Measurements from ENCODE around the gene FBXO10.
"Not testable (repeated sequence)": the region's sequence is repeated elsewhere in the genome, so short reads cannot be mapped to it uniquely, and the experiment has no call there.

FBXO10 gene

DNA sequence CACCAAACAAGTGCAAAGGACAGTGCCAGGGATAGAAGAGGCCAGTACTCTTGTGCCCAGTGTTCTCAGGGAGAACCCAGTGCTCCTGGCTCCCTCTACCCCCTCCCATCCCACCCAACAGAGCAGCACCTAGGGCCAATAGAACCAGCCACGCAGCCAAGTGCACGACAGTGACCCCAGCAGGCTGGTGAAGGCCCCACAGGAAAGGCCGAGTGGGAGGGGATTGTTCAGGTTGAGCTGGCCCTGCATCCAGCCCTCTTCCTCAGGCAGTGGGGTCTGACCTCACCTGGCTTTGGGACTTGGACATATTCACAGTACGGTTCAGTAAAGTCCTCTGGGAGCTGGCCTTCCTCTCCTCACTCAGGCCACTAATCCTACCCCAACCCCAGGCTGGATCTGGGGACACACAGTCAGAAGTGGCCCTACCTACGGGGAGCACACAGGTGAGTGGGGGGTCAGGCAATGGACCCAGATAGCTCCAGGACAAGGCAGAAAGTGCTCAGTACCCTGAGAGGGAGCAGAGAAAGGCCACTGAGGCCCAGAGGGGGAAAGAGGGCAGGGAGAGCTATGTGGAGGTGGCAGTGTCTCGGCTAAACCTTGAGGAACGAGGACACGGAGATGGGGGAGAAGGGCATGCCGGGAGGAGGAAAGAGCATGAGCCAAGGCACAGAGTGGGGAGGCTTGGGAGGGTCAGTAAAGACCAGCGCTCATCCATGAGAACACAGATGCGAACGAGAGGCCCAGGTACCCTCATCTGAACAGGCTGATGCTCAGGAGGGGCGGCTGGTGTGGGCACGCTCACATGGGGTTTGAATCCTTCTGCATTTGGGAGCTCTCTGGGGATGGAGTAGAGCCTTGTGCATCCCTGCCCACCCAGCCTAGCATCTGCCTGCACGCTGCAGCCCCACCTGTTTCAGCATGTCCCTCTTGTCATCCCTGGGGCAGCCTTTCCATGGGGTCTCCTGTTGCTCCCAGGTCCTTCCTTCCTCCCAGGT, 64.9 kb downstream of the FBXO10 start:
- DNase-seq (ENCODE audit: low spot score): peak; percentile 25

DNA sequence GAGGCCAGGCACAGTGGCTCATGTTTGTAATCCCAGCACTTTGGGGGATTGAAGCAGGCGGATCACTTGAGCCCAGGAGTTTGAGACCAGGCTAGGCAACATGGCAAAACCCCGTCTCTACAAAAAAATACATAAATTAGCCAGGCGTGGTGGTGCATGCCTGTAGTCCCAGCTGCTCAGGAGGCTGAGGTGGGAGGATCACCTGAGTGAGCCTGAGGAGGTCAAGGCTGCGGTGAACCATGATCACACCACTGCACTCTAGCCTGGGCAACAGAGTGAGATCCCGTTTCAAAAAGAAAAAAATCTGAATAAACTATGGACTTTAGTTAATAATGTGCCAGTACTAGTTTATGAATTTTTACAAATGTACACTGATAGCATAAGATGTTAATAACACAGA, 66.1 kb downstream of the FBXO10 start:
- DNase-seq (ENCODE audit: low spot score): not testable (repeated sequence)

DNA sequence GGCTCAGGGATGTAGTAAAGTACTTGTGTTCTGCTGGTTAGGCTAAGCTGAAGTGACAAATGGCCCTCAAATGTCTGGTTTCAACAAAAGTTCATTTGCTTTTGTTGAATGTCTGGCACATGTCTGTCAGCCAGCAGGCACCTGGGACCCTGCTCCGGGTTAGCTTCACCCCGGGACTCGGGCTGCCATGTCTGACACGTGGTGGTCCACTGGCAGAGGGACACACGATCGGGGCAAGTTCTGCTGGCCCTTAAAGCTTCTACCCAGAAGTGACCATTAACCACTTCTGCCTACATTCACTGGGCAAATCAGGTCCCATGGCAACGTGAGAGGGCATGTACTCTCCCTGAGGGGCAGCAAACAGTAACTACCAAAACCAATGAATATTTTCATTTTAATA, 66.6 kb downstream of the FBXO10 start:
- no peak for DNase-seq (ENCODE audit: low spot score)

DNA sequence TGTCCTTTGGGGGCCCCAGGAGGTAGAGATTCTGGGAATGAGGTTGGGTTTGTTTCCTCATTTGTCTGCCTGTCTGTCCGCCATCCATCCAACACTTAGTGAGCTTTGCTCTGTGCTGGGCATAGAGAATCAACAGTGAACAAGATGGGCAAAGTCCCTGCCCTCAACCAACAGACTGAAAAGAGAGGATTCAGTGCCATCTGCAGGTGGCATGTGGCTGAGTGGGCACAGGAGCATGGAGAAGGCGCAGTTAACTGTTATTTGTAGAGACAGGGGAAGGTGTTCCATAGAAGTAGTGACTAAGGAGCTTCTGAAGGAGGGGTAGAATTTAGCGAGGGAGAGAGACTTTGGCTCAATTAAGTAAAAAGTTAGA, 67.4 kb downstream of the FBXO10 start:
- no peak for DNase-seq (ENCODE audit: low spot score)

DNA sequence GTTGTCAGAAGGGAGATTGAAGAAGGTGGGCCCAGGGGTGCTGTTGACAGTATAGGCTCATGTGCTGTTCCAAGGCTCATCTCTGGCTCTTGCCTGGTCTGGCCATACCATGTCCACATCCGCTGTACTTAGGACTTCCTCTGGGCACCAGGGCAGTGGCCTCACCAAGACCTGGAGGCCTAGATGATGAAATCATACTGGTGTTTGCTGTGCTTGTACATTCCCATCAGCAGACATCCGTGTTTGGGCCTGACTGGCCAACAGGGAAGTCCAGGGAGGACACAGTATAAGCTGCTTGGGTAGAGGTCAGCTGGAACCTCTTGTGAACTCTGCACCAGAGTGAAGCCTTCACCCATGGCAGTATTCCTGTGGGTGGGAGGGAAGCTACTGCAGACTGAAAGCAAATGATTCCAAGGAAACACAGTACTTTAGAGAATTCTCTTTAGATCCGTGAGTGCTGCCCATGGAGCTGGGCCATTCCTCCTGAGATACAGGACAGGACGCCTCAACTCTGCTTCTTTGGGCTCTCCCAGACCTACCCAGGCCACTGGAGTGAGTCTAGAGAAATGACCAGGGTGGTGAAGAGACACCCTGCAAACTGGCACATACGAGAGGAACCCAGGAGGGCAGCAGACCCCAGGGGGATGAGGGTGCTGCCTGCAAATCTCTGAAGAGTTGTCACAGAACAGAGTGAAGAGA, 67.9 kb downstream of the FBXO10 start:
- DNase-seq (ENCODE audit: low spot score): no peak

DNA sequence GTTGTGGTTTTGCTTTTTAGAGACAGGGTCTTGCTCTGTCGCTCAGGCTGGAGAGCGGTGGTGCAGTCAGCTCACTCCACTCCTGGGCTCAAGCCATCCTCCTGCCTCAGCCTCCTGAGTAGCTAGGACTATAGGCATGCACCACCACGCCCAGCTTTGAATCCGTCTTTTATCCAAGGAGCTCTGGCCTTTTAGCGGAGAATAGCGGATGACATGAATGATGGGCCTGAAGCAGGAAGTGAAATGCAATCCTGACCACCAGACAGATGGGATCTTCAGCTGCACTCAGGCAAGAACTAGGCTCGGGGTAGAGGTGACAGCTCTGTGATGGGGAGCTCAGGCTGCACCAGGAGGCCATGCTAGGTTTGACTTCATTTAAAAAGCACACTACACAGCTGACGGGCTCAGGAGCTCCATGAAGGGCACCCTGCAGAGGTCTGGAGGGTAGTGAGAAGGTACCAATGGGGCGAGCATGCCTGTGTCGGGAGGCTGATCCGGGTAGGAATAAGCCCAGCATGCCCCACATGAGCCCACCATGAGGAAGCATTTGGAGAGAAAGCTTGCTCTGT, 68.5 kb downstream of the FBXO10 start:
- no peak for DNase-seq (ENCODE audit: low spot score)

DNA sequence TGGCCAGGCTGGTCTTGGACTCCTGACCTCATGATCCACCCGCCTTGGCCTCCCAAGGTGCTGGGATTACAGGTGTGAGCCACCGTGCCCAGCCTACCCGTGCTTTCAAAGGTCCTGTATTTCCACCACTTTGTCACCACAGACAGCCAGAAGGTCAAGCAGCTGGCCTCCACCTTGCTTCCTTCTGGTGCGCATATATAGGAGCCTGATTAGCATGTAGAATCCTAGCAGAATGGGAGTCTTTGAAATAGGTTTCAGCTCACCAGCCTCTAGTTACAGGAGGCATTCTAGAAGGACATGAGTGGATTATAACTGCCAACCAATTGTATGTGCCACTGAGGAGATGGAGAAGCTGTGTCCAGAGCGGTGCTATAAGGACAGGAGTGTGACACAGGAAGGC, 71.6 kb downstream of the FBXO10 start:
- DNase-seq (ENCODE audit: low spot score): no peak

DNA sequence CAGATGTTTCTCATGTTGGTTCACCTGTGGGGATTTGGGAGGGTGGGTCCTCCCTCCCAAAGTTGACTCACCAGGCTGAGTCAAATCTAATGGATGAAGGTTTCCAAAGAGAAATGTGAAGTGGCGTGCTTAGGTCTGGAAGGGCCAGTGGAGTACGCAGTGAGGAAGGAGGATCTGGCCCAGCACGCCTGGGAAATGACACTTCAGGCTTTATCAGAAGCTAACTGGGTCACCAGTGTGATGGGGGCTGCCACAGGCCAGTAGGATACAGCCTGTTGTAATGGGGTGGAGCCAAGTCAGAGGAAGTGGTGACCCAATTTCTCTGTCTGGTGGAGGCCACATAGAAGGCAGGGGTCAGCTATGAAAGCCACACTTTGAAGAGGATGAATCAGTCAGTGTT, 72.4 kb downstream of the FBXO10 start:
- peak; percentile 21 for DNase-seq (ENCODE audit: low spot score)

DNA sequence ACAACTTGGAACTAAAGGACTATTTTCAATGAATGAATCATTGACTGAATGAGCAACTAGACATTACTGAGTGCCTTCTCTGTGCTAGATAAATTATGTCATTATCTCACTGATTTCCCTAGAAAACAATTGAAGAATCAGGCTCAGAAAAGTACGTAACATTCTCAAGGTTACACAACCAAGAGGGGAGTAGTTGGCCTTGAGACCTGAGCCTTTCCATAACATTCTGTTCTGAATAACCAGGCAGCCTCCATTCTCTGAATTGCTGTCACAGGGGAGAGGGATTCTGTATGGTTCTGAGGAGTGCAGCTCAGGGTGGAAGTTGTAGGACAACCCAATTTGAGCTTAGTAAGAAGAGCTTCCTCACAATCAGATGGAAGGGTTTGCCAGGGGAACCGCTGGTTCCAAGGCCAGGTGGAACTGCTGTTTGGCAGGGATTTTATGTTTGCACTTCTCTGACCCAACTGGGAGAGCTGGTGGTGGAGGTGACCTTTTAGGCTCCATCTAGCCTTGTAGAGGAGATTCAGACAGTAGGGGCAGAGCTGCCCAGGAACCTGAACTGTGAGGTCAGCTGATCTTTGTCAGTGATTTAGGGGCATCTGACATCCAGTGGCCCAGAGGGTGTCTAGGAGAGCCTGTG, 74.1 kb downstream of the FBXO10 start:
- no peak for DNase-seq (ENCODE audit: low spot score)

DNA sequence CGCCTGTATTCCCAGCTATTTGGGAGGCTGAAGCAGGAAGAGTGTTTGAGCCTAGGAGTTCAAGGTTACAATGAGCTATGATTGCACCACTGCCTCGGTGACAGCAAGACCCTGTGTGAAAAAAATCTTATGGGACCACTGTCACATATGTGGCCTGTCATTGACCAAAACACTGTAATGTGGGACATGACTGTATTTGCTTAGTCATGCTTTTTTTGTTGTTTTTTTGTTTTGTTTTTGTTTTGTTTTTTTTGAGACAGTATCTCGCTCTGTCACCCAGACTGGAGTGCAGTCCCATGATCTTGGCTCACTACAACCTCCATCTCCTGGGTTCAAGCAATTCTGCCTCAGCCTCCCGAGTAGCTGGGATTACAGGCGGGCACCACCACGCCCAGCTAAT, 76.9 kb downstream of the FBXO10 start:
- no peak for DNase-seq (ENCODE audit: low spot score)

DNA sequence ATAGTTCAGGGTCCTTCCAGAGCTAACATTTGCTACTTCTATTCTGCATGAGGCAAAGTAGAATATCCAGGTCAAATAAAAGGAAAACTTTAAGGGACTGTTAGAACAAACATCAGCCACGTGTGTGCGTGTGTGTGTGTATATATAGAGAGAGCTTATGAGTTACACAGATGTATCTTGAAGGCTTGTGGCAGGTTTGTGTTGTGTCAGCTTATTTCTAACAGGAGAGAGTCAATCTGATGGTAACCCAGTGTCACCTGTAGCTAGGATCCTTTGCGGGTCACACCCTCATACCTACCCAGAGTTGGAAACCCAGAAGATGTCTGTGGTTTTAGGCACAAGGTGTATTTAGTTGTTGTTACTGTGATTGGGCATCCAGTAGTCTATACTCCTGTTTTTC, 77.7 kb downstream of the FBXO10 start:
- no peak for DNase-seq (ENCODE audit: low spot score)

DNA sequence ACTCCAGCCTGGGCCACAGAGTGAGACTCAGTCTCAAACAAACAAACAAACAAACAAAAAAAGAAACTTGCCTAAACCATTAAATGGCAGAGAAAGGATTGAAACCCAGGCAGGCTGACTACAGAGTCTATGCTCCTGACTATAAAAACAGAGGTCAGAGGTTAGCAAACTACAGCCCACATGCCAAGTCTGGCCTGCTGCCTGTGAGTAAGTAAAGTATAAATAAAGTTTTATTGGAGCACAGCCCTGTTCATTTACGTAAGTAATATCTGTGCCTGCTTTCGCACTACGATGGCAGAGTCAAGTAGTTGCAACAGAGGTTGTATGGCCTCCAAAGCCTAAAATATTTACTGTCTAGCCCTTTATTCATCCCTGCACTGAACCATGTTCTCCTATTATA, 78.9 kb downstream of the FBXO10 start:
- DNase-seq (ENCODE audit: low spot score): no peak

DNA sequence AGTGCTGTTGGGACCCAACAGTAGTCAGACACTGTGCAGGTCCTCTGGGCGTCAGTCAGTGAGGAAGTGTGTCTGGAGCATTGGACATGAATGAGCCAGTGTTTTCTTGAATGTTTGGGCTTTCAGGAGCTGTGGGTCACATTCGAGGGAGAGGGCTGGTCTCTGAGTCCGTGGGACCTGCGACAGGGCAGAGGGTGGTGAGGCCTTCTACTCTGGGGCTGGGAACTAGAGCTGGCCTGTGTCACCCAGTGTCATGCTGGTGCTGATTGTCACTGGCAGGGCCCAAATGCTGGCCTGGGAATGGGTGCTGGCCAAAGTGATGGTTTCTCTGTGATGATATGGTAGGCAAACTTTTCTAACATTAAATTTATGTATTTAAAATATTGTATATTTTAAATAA, 80.2 kb downstream of the FBXO10 start:
- DNase-seq (ENCODE audit: low spot score): no peak

DNA sequence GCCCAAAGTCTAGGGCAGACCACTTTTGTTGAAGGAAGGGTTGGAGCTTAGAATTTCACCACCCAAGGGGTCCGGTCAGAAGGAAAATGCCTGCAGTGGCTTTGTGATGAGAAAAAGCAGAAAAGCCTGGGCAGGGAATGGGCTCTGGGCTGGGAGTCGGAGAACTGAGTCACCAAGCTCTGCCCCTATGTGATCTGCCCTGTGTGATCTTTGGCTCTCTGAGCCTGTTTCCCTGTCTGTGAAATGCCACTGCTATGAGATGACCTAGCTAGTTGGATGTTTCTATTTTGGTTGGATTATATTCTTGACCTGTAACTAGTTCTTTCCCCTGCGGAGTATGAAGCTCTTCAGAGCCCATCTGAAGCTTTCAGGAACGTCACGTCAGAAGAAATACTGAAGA, 80.6 kb downstream of the FBXO10 start:
- no peak for DNase-seq (ENCODE audit: low spot score)

DNA sequence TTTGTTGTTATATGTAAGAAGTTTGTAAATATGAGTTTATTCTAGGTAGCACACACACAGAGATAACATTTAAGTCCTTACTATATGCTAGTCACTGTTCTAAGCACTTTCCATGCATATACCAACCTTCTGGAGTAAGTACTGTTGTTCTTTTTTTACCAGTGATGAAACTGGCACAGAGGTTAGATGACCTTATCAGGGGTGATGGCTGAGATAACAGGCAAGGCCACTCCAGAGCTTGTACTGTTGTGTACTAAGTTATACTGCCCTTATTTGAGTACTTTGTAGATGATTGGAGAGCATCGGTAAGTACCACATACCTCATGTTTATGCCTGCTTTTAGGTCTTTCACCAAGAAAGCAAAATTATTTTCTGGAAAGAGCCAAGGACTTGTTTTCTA, 84.2 kb downstream of the FBXO10 start:
- no peak for DNase-seq (ENCODE audit: low spot score)

DNA sequence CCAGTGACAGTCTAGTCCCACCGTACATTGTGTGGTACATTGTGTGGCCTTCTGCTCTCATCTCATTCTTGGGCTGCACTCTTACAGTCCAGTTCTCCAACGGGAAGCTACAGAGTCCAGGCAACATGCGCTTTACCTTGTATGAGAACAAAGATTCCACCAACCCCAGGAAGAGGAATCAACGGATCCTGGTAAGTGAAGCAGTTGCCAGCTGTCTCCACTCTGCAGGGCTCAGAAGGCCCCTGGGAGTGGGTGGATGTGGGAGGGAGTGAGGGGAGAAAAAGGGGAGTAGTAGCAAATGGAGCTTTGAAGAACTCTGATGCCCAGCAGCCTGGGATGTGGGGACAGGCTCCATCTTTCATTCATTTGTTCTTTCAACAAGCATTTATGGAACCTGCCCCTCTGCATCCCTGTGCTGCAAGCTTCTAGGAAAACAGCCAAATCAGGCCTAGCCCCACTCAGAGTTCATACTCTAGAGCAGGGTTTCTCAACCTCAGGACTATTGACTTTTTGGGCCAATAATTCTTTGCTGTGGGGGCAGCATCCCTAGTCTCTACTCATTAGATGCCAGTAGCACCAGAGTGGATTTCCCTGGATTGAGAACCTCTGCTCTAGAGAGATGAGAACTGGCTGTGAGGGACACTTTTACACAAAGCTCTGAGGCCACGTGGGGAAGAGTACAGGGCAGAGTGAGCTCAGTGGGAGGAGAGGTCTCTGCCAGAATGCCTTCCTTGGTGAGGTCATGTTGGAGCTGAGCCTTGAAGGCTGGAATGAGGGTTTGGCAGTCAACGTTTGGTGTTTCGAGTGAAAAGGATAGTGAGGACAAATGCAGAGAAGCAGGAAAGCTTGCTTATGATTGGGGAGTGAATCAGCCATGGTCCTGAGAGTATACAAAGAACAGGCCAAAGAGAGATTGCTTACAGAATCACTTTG, 89.3 kb downstream of the FBXO10 start:
- peak; percentile 67 for DNase-seq (ENCODE audit: low spot score)

DNA sequence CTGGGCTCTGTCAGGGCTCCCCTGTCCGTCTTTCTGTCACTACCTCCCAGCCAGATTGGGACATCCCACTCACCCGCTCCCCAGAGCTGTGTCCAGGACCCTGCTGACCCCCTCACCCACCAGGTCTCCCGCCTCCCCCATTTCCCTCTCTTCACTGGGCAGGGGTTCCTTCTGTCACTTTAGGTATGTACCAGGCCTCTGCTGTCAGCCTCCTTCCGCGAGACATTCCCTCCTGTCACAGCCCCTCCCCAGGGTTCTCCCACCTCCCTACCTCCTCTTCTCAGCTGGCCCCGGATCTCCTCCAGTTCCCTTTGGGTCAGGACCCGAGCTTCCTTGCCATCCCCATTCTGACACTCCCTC, 89.9 kb downstream of the FBXO10 start:
- DNase-seq (ENCODE audit: low spot score): no peak

DNA sequence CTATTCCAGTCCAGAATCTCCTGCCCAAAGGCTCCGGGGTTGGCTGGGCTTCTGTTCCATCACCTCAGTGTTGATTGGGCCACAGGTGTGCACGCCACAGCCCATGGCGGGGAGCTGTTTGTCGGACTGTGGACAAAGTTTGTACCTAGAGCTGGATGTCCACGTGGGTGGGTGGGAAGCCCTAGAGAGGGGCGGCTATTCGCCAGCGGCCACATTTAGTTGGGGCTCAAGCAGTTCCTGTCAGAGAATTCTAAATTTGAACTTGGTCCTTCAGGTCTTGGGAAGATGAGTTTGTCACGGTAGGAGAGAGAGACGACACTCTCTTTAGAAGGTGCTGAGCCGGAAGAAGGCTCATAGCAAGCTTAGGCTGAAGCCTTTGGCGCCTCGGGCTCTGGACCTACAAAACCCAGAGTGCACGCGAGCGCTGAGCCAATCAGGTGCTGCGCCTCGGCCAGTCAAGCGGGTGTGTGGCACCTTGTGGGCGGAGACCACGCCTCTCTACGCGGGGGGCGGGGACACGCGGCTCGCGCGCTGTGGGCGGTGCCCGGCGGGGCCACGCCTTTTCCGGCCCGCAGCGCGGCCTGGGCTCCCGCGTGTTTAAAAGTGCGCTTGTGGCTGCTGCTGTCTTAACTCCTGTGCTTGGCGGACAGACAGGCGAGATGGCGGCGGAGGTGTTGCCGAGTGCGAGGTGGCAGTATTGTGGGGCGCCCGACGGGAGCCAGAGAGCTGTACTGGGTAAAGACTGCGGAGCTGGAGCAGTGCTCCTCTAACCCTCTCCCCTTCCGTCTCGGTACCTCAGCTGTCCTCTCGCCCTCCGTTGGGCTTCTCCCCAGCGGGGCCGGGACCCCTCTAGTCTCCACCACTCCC, 90.6 kb downstream of the FBXO10 start, which contains the start of gene POLR1E:
POLR1E (plus strand) TSS at position 560 of the 867 bp plus-strand sequence; CDS start at position 660, 100 bp downstream.
- peak; percentile 96 for DNase-seq (ENCODE audit: low spot score)

DNA sequence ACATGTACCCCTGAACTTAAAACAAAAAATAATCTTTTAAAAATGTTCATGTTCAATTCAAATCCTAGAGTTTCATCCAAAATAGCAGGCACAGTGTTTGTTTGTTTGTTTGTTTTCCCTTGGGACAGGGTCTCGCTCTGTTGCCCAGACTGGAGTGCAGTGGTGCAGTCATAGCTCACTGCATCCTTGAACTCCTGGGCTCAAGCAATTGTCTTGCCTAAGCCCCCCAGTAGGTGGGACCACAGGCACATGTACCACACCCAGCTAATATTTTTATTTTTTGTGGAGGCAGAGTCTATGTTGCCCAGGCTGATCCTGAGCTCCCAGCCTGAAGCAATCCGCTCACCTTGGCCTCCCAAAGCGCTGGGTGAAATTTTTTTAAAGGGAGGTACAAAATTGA, 95.4 kb downstream of the FBXO10 start:
- DNase-seq (ENCODE audit: low spot score): no peak

DNA sequence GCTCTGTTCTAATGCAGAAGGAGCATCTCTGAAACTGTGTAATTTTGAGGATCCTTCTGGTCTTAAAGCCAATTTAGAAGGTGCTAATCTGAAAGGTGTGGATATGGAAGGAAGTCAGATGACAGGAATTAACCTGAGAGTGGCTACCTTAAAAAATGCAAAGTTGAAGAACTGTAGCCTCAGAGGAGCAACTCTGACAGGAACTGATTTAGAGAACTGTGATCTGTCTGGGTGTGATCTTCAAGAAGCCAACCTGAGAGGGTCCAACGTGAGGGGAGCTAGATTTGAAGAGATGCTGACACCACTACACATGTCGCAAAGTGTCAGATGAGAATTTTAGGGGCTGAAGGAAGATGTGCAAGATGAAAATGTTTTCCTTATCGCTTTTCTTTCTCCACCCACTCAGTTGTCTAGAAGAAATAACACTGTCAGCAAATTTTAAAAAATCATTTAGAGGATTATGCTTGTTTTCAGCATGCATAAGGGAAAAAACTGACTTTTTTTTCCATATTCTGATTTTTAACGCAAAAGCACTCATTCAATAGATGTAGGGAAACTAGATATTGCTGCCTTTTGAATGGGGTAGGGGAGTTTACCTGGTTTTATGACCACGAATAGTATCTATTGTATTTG, 98.1 kb downstream of the FBXO10 start:
- not testable (repeated sequence) for DNase-seq (ENCODE audit: low spot score)

Data from kidney tubule cell (primary cell).